Anterior cingulate cortex (tissue), 58 donors: Measurements from ENCODE around the gene IL17RD.

Experiments used
- DNase-seq, 58 donors: peaks; one replicate each; lab custom pipeline; 2025; lab: John Stamatoyannopoulos, UW

Gene IL17RD

GRCh38 chr3:57074135-57074534 is 91.0 kb downstream of the IL17RD start:
- no peak for DNase-seq

GRCh38 chr3:57073628-57074027 is 91.5 kb downstream of the IL17RD start:
- no peak for DNase-seq

- DNase-seq: no peak
Measured at GRCh38 chr3:57069503-57069902, 95.7 kb downstream of the IL17RD start.

- DNase-seq: peak in 5 of 58 donors; percentile 0 to 44 (median 21)
Measured at GRCh38 chr3:57068437-57069089, 96.6 kb downstream of the IL17RD start.

GRCh38 chr3:57066471-57066870 is 98.7 kb downstream of the IL17RD start:
- no peak for DNase-seq

- no peak for DNase-seq
Measured at GRCh38 chr3:57065588-57065987, 99.6 kb downstream of the IL17RD start.

- DNase-seq: no peak
Measured at GRCh38 chr3:57064572-57064971, 100.6 kb downstream of the IL17RD start.

- no peak for DNase-seq
Measured at GRCh38 chr3:57064001-57064400, 101.2 kb downstream of the IL17RD start.

- no peak for DNase-seq
Measured at GRCh38 chr3:57063032-57063431, 102.1 kb downstream of the IL17RD start.

- DNase-seq: peak in 18 of 58 donors; percentile 3 to 60 (median 22)
Measured at GRCh38 chr3:57062101-57062631, 103.0 kb downstream of the IL17RD start.

- no peak for DNase-seq
Measured at GRCh38 chr3:57061556-57061955, 103.6 kb downstream of the IL17RD start.

- DNase-seq: peak in 40 of 58 donors; percentile 6 to 82 (median 34)
Measured at GRCh38 chr3:57060089-57060821, 104.9 kb downstream of the IL17RD start, which contains the start of gene SPATA12. Gene SPATA12, plus strand, starts transcription at chr3:57060664. Its CDS starts 13,031 bp downstream, at chr3:57073695.

GRCh38 chr3:57059411-57059810 is 105.7 kb downstream of the IL17RD start:
- no peak for DNase-seq

- no peak for DNase-seq
Measured at GRCh38 chr3:57057351-57057750, 107.8 kb downstream of the IL17RD start.

- DNase-seq: no peak
Measured at GRCh38 chr3:57053122-57053521, 112.0 kb downstream of the IL17RD start.

- DNase-seq: no peak
Measured at GRCh38 chr3:57052662-57053061, 112.5 kb downstream of the IL17RD start.

- no peak for DNase-seq
Measured at GRCh38 chr3:57048728-57049127, 116.4 kb downstream of the IL17RD start.

- DNase-seq: peak in 19 of 58 donors; percentile 7 to 39 (median 19)
Measured at GRCh38 chr3:57048052-57048671, 117.0 kb downstream of the IL17RD start.

GRCh38 chr3:57046101-57046765 is 118.9 kb downstream of the IL17RD start:
- peak in 1 of 58 donors; percentile 3 for DNase-seq

- no peak for DNase-seq
Measured at GRCh38 chr3:57043518-57043917, 121.6 kb downstream of the IL17RD start.

- no peak for DNase-seq
Measured at GRCh38 chr3:57041674-57042073, 123.5 kb downstream of the IL17RD start.
